ENCODE data around the gene ALDH1L1. TPM values are rescaled to one million over a fixed set of nuclear protein-coding genes. Genes with fewer than 3 reads are reported as not detected.
A peak's percentile ranks its signal among the peaks of the same experiment; 100 is the strongest.

The ALDH1L1 gene
- total RNA-seq, 4 donors from 2014 or later = 19.2 to 39.9 (median 25.9) TPM

DNA sequence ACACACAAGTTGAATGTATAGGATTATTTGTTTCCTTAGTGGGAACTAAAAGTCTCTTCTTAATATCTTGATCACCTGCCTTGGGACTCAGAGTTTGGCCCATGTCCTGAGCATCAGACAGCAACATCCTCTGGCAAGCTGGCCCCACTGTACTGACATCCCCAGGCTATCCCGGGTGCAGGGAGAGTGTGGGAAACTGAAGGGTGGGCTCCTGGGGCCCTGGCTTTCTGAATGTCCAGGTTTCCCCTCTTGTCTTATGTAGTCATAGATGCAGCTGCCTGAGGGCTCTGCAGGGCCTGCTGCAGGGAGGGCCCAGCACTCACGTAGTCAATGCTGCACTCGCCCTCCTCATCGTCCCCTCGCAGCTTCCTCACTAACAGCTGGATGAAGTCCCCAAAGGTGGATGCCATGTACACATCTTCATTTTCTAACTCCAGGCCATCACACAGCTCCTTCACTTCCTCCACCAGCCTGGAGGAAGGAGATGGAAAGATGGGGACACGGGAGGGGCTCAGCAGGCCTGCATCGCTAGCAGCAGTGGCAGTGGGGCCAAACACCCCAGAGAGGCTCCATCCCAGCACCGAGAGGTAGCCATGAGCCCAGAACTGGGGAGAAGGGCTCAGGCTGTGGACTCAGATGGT lies 42.8 kb downstream of the ALDH1L1 start:
- intact Hi-C loops (cut with DNase I) = no loop called here
- H3K36me3 ChIP-seq = peaks cover 0 to 7% (median 0%) of the 10 kb centered on the region in 4 donors
- TF ChIP-seq POLR2AphosphoS5 (IDR thresholded peaks at IDR 0.05) = no peak
- TF ChIP-seq, protein P1, sequence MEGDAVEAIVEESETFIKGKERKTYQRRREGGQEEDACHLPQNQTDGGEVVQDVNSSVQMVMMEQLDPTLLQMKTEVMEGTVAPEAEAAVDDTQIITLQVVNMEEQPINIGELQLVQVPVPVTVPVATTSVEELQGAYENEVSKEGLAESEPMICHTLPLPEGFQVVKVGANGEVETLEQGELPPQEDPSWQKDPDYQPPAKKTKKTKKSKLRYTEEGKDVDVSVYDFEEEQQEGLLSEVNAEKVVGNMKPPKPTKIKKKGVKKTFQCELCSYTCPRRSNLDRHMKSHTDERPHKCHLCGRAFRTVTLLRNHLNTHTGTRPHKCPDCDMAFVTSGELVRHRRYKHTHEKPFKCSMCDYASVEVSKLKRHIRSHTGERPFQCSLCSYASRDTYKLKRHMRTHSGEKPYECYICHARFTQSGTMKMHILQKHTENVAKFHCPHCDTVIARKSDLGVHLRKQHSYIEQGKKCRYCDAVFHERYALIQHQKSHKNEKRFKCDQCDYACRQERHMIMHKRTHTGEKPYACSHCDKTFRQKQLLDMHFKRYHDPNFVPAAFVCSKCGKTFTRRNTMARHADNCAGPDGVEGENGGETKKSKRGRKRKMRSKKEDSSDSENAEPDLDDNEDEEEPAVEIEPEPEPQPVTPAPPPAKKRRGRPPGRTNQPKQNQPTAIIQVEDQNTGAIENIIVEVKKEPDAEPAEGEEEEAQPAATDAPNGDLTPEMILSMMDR (IDR thresholded peaks at IDR 0.05) = no peak
- no peak for TF ChIP-seq POLR2A (IDR thresholded peaks at IDR 0.05; ENCODE audit: low read depth)
- TF ChIP-seq EP300 (IDR thresholded peaks at IDR 0.05) = no peak
- DNase-seq (ENCODE audit: extremely low spot score) = peak; percentile 74
- H3K4me3 ChIP-seq = no peak overlapping the region
- H3K4me1 ChIP-seq = peaks cover 0 to 8% (median 5%) of the 10 kb centered on the region in 4 donors
- no peak overlapping the region for H3K27ac ChIP-seq (replicated peaks in 1 of 4)
- H3K27me3 ChIP-seq = no peaks in the 10 kb centered on the region
- whole genome bisulfite sequencing = 88% methylated on average over 8 of the region's 8 CpGs
- H3K9me3 ChIP-seq = no peaks in the 10 kb centered on the region

DNA sequence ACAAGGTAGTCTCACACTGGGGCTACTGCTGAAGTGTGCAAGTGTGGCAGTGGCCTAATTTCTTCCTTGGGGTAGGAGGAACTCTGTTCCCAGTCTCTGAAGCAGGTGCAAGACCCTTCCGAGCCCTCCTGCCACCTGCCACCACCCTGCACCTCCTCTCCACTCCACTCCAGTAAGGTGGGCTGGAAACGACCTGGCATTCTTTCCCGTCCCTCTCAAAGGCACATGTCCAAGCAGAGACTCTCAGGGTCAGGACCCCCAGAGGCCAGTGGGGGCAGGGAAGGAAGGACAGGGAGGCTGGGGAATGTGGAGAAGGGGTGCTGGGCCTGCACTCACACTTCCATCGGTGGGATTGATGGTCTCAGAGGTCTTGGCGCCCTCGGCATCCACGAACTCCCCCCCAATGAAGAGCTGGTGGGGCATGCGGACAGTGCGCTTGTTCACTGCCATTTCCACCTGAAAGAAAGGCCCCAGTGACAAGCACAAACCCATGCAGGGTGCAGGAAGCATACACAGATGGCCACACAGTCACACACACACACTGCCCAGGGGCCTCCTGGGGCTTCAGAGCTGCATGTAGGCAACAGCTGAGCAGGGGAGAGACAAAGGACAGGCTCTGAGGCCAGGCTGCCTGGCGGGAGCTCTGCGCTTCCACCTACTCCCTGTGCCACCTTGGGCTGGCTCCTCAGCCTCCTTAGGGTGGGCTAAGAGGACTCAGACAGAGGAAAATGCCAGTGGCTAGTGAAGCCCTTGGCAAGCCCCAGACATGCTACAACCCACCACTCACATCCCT lies 43.8 kb downstream of the ALDH1L1 start:
- intact Hi-C loops (cut with DNase I) = no loop called here

DNA sequence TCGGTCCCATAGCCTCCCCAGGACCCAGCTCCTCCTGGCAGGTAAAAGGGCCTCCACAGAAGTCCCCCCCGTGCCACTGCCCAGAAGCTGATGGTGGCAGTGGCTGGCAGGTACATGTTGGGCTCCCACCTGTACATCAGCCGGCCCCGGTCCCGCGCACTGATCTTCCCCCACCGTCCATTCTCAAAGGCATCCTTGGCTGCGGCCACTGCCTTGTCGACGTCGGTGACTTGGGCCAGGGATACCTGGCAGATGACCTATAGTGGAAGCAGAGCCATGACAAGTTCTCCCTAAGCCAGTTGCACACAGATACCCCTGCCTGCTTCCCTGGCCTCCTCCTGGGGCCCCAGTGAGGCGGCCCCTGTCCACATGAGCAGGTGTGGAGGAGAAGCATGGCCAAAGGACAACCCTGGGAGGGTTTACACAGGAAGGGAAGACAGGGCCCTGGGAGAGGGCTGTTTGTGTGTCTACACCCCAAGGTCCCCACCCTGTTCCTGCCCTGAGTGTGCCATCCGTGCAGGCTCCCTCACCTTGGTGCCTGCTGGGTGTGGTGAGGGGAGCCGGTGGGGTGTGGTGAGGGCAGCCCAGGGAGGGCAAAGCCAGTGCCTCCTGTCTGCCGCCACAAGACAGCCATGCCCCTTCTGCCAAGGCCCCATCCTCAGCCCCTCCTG lies 44.8 kb downstream of the ALDH1L1 start:
- TF ChIP-seq POLR2A (IDR thresholded peaks at IDR 0.05; ENCODE audit: low read depth) (no peak), POLR2AphosphoS5 (IDR thresholded peaks at IDR 0.05) (no peak), EP300 (IDR thresholded peaks at IDR 0.05) (no peak)
- TF ChIP-seq, protein P1 (IDR thresholded peaks at IDR 0.05) = no peak
- intact Hi-C loops (cut with DNase I) = no loop called here
- Histone ChIP-seq H3K4me1 (peaks cover 0 to 8% (median 5%) of the 10 kb centered on the region in 4 donors), H3K27ac (replicated peaks in 1 of 4) (no peak overlapping the region), H3K27me3 (no peaks in the 10 kb centered on the region), H3K4me3 (no peak overlapping the region), H3K9me3 (no peaks in the 10 kb centered on the region), H3K36me3 (peaks cover 0 to 7% (median 0%) of the 10 kb centered on the region in 4 donors)
- peak; percentile 80 for DNase-seq (ENCODE audit: extremely low spot score)
- WGBS = 97% methylated on average over 14 of the region's 15 CpGs

More for the DNA sequence above, 43.8 kb downstream of the ALDH1L1 start:
- peaks cover 0 to 7% (median 0%) of the 10 kb centered on the region in 4 donors for H3K36me3 ChIP-seq
- H3K27ac ChIP-seq (replicated peaks in 1 of 4) = no peak overlapping the region
- H3K9me3 ChIP-seq = no peaks in the 10 kb centered on the region
- no peak overlapping the region for H3K4me3 ChIP-seq
- 92% methylated on average over 7 of the region's 11 CpGs for WGBS
- peaks cover 0 to 8% (median 5%) of the 10 kb centered on the region in 4 donors for H3K4me1 ChIP-seq
- TF ChIP-seq POLR2AphosphoS5 (IDR thresholded peaks at IDR 0.05) (no peak), POLR2A (IDR thresholded peaks at IDR 0.05; ENCODE audit: low read depth) (no peak)
- TF ChIP-seq, protein P1 (IDR thresholded peaks at IDR 0.05) = no peak
- DNase-seq (ENCODE audit: extremely low spot score) = peak; percentile 90
- no peaks in the 10 kb centered on the region for H3K27me3 ChIP-seq

DNA sequence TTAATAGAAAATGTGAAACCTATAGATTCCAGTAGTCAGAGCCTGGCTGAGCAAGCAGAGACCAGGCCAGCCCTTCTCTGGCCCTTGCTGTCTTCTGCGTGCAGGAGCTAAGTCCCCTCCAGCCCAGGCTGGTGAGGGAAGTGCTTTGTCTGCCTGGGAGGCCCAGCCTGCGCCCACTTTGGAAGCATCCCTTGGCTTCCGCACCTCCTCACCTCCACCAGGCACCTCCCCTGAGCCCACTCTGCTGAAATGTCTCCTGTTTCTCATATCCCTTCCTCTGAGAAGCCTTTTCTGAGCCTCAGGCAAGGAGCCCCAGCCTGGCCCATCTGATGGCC lies 45.3 kb downstream of the ALDH1L1 start:
- peaks cover 0 to 8% (median 5%) of the 10 kb centered on the region in 4 donors for H3K4me1 ChIP-seq

More for the DNA sequence above, 45.3 kb downstream of the ALDH1L1 start:
- H3K27ac ChIP-seq (replicated peaks in 1 of 4) = no peak overlapping the region
- no peaks in the 10 kb centered on the region for H3K9me3 ChIP-seq
- H3K36me3 ChIP-seq = peaks cover 0 to 7% (median 0%) of the 10 kb centered on the region in 4 donors
- intact Hi-C loops (cut with DNase I) = no loop called here
- H3K27me3 ChIP-seq = no peaks in the 10 kb centered on the region
- H3K4me3 ChIP-seq = no peak overlapping the region
- DNase-seq (ENCODE audit: extremely low spot score) = peak; percentile 85
- TF ChIP-seq EP300 (IDR thresholded peaks at IDR 0.05) (no peak), POLR2AphosphoS5 (IDR thresholded peaks at IDR 0.05) (no peak)
- 97% methylated on average over 3 of the region's 3 CpGs for WGBS
